Subcutaneous abdominal adipose tissue (tissue), 5 donors: ENCODE data around the gene DNAJB8.

Experiments
- H3K27ac ChIP-seq: one replicate; pipeline ENCODE4 v1.7.0; 2013; ENCODE audit warnings: low read depth, mild to moderate bottlenecking, inconsistent platforms, low read length, moderate library complexity
- H3K27me3 ChIP-seq, 5 donors: one replicate each; pipeline ENCODE4 v1.7.0; 2013; ENCODE audit warnings: low read length in 5 of 5, inconsistent platforms in 1 of 5; ENCODE audit not compliant: control insufficient read depth in 5 of 5, insufficient read depth in 4 of 5
- H3K36me3 ChIP-seq, 5 donors: one replicate each; pipeline ENCODE4 v1.7.0; 2013; ENCODE audit warnings: low read length in 5 of 5; ENCODE audit not compliant: control insufficient read depth in 5 of 5, insufficient read depth in 5 of 5
- H3K4me1 ChIP-seq, 5 donors: one replicate each; pipeline ENCODE4 v1.7.0; 2013; ENCODE audit warnings: low read length in 5 of 5, mild to moderate bottlenecking in 3 of 5, moderate library complexity in 1 of 5; ENCODE audit not compliant: control insufficient read depth in 5 of 5, insufficient read depth in 5 of 5
- H3K4me3 ChIP-seq, 5 donors: one replicate each; pipeline ENCODE4 v1.7.0; 2013; ENCODE audit warnings: low read length in 5 of 5, low read depth in 1 of 5
- H3K9ac ChIP-seq, 5 donors: one replicate each; pipeline ENCODE4 v1.7.0; 2013; ENCODE audit warnings: low read length in 5 of 5, mild to moderate bottlenecking in 4 of 5, moderate library complexity in 3 of 5
- H3K9me3 ChIP-seq, 5 donors: one replicate each; pipeline ENCODE4 v1.7.0; 2013; ENCODE audit warnings: low read length in 5 of 5; ENCODE audit not compliant: control insufficient read depth in 5 of 5
- donor health status: healthy.
- donor health status: healthy.
- donor health status: healthy.
- donor health status: healthy.
- donor health status: healthy.

Gene DNAJB8

GRCh38 chr3:128416578-128417211 lies 50.0 kb downstream of the DNAJB8 start:
- no peak overlapping the region for H3K4me3 ChIP-seq
- H3K27me3 ChIP-seq: no peaks in the 10 kb centered on the region
- H3K9ac ChIP-seq: no peak overlapping the region
- H3K4me1 ChIP-seq: no peaks in the 10 kb centered on the region
- H3K27ac ChIP-seq: no peak overlapping the region
- no peaks in the 10 kb centered on the region for H3K36me3 ChIP-seq
- peaks cover 0 to 15% (median 7%) of the 10 kb centered on the region in 5 donors for H3K9me3 ChIP-seq

GRCh38 chr3:128415773-128416577 lies 50.7 kb downstream of the DNAJB8 start:
- Histone ChIP-seq H3K4me1 (no peaks in the 10 kb centered on the region), H3K9ac (no peak overlapping the region), H3K27me3 (no peaks in the 10 kb centered on the region), H3K27ac (no peak overlapping the region), H3K9me3 (peaks cover 0 to 15% (median 7%) of the 10 kb centered on the region in 5 donors), H3K36me3 (no peaks in the 10 kb centered on the region), H3K4me3 (no peak overlapping the region)

- H3K27ac ChIP-seq: no peak overlapping the region
- H3K27me3 ChIP-seq: no peaks in the 10 kb centered on the region
- no peak overlapping the region for H3K9ac ChIP-seq
- peaks cover 0 to 15% (median 7%) of the 10 kb centered on the region in 5 donors for H3K9me3 ChIP-seq
- no peak overlapping the region for H3K4me3 ChIP-seq
- no peaks in the 10 kb centered on the region for H3K36me3 ChIP-seq
- H3K4me1 ChIP-seq: no peaks in the 10 kb centered on the region
Observed at GRCh38 chr3:128415200-128415772, 51.4 kb downstream of the DNAJB8 start.

GRCh38 chr3:128413413-128414205 lies 53.1 kb downstream of the DNAJB8 start:
- Histone ChIP-seq H3K4me3 (no peak overlapping the region), H3K9me3 (peaks cover 0 to 6% (median 1%) of the 10 kb centered on the region in 5 donors), H3K4me1 (peaks cover 0 to 10% (median 9%) of the 10 kb centered on the region in 5 donors), H3K36me3 (peaks cover 0 to 4% (median 0%) of the 10 kb centered on the region in 5 donors), H3K27me3 (no peaks in the 10 kb centered on the region), H3K27ac (no peak overlapping the region), H3K9ac (no peak overlapping the region)

- Histone ChIP-seq H3K4me3 (no peak overlapping the region), H3K27me3 (no peaks in the 10 kb centered on the region), H3K4me1 (peaks cover 0 to 10% (median 9%) of the 10 kb centered on the region in 5 donors), H3K27ac (no peak overlapping the region), H3K36me3 (peaks cover 0 to 8% (median 3%) of the 10 kb centered on the region in 5 donors), H3K9ac (no peak overlapping the region), H3K9me3 (no peaks in the 10 kb centered on the region)
Observed at GRCh38 chr3:128413003-128413370, 53.7 kb downstream of the DNAJB8 start.
